NAMALWA (cell line): ENCODE results near the gene PRRC2B.
A peak's percentile ranks its signal among the peaks of the same experiment; 100 is the strongest.
"Not testable (repeated sequence)": the region's sequence is repeated elsewhere in the genome, so short reads cannot be mapped to it uniquely, and the experiment has no call there.

Source experiments
- DNase-seq: peaks from one replicate; pipeline ENCODE4 v3.0.0-alpha.2; 2015; ENCODE audit warnings: low spot score

Gene PRRC2B

DNA sequence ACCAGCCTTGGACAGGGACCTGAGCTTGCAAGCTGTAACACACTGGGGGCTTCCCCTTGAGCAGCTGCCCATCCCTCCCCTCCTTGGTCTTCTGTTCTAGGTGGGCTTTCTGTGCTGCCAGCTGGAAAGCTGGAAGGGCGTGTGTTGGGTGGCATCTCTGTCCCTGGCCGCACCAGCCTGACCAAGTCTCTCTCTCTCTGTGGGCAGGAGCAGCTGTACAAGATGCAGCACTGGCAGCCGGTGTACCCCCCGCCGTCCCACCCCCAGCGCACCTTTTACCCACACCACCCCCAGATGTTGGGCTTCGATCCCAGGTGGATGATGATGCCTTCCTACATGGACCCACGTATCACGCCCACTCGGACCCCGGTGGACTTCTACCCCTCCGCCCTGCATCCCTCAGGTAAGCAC lies 76.7 kb downstream of the PRRC2B start:
- DNase-seq, result no peak

DNA sequence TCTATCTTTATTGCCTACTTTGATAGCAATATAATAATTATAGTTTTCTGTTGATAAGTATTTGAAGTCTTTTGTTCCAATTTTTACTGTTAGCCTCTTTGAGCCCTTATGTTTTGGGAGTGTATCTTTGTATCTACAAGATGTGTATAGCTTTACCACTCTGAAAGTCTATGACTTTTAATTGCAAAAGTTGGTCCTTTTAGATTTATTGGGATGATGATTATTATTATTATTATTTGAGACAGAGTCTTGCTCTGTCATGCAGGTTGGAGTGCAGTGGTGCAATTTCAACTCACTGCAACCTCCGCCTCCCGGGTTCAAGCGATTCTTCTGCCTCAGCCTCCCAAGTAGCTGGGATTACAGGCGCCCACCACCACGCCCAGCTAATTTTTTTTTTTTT lies 78.2 kb downstream of the PRRC2B start:
- DNase-seq, result not testable (repeated sequence)

DNA sequence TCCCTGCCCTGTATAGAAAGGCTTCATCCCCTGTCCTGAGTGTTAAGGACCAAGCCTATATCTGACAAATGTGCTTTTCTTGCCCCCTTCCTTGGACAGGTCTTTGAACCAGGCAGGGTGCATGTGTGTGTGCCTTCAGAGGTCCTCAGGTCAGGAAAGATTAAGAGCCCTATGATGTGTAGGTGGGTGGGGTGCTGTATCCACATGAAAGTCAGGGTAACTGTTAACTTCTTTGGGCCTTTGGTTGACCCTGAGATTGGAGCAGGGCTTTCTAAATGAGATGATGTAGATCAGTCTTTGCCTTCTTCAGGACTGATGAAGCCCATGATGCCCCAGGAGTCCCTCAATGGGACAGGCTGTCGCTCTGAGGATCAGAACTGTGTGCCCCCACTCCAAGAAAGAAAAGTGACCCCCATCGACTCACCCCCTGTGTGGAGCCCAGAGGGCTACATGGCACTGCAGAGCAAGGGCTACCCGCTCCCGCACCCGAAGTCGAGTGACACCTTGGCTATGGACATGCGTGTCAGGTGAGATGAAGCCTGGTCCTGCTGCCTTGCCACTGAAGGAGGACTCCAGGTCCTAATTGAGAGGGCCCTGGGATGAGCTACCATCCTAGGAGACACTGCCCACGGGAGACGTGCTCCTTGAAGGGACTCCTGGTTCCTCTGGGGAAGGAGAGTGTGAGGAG lies 79.5 kb downstream of the PRRC2B start:
- no peak for DNase-seq

DNA sequence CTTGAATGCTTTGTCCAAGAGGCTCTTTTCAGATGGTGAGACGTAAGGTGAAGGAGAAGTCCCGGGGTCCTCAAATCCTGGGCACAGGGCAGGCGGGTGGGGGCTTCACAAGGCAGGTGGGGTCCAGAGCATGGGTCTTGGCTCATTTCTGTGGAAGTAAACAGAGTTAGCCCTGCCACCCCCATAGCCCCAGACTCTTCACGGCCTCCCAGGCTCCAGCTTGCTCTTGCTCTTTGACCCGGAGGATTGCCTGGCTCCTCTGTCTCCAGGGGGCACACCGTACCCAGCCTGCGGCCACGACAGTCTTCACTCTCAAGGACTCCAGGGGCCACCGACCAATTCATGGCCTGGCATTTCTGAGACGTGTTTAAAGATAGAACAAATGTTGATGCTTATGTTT lies 80.0 kb downstream of the PRRC2B start:
- no peak for DNase-seq

DNA sequence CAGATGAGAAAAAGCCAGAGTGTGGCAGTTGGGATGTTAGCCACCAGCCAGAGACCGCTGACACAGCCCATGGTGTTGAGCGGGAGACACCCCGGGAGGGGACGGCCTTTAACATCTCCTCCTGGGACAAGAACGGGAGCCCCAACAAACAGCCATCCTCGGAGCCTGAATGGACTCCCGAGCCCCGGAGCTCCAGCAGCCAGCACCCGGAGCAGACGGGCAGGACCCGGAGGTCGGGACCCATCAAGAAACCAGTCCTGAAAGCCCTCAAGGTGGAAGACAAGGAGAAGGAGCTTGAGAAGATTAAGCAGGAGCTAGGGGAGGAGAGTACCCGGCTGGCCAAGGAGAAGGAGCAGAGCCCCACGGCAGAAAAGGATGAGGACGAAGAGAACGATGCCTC lies 80.8 kb downstream of the PRRC2B start:
- DNase-seq, result no peak

DNA sequence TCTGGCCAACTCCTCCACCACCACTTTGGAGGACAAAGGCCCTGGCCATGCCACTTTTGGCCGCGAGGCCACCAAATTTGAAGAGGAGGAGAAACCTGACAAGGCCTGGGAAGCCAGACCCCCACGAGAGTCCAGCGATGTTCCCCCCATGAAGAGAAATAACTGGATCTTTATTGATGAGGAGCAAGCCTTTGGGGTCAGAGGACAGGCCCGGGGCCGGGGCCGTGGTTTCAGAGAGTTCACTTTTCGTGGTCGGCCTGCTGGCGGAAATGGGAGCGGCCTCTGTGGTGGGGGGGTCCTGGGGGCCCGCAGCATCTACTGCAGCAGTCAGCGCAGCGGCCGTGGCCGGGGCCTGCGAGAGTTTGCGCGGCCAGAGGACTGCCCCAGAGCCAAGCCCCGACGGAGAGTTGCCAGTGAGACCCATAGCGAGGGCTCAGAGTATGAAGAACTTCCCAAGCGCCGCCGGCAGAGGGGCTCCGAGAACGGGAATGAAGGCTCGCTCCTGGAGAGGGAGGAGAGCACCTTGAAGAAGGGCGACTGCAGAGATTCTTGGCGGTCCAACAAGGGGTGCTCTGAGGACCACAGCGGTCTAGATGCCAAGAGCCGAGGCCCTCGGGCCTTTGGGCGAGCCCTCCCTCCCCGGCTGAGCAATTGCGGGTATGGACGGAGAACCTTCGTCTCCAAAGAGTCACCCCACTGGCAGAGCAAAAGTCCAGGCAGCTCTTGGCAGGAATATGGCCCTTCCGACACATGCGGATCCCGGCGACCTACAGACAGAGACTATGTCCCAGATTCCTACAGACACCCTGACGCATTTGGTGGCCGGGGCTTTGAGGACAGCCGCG lies 81.4 kb downstream of the PRRC2B start:
- no peak for DNase-seq

DNA sequence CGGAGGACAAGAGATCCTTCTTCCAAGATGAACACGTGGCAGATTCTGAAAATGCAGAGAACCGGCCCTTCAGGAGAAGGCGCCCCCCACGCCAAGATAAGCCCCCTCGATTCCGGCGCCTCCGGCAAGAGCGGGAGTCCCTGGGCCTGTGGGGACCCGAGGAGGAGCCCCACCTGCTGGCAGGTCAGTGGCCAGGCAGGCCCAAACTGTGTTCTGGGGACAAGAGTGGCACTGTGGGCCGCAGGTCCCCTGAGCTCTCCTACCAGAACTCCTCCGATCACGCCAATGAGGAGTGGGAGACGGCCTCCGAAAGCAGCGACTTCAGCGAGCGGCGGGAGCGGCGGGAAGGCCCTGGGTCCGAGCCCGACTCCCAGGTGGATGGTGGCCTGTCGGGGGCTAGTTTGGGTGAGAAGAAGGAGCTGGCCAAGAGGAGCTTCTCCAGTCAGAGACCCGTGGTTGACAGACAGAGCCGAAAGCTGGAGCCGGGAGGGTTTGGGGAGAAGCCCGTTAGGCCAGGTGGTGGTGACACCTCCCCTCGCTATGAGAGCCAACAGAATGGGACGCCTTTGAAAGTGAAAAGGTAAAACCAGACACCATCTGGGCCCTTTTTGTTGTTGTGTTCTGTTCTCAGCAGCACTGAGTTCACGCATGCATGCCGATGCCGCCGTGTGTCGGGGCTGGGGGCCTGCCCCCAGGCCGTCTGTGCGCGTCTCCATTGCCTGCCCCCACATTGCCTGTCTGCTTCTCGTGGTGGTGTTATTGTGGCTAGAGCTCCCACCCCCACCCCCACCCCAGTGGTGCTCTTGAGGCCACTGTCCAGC lies 82.3 kb downstream of the PRRC2B start:
- DNase-seq, result no peak

DNA sequence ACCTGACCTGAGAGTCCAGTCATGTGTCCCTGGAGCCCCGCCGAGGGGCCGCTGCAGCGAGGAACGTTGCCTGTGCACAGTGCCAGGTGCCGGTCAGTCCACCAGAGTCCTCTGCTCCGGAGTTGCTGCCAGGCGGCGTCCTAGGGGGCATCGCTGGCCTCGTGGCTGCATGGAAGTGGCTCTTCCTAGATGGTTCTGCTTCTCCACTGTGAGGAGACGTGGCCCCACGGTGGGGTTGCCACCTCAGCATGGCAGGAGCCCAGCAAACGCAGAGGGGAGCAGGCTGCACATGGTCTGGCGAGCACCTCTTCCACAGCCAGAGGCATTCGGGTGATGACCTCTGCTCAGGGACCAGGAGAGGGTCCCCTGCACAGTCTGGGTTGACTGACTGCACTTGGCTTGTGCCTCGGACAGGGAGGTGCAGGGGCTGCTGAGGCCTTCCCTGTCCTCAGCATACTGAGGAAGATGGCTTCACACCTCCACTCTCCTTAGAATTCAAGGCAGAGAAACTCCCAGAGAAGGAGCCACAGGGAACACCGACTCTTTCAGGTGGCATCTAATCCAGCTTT lies 83.0 kb downstream of the PRRC2B start:
- DNase-seq, result no peak

DNA sequence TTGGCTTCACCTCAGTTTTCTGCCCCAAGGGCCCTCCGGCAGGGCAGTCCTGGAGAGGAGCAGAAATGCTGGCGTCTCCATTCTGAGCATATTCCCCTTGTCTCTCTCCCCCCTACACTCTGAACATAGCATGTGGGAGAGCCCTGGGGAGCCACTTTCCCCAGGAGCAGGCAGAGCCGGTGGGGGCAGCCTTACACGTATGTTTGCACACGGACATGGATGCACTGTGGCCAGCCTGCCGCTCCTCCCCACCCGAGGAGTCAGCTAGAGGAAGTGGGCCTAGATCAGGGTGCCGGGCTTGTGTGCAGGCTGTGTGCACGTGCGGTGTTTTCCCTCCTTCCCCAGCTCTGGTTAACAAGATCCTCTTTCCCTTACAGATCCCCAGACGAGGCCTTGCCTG lies 83.5 kb downstream of the PRRC2B start:
- DNase-seq, result no peak

DNA sequence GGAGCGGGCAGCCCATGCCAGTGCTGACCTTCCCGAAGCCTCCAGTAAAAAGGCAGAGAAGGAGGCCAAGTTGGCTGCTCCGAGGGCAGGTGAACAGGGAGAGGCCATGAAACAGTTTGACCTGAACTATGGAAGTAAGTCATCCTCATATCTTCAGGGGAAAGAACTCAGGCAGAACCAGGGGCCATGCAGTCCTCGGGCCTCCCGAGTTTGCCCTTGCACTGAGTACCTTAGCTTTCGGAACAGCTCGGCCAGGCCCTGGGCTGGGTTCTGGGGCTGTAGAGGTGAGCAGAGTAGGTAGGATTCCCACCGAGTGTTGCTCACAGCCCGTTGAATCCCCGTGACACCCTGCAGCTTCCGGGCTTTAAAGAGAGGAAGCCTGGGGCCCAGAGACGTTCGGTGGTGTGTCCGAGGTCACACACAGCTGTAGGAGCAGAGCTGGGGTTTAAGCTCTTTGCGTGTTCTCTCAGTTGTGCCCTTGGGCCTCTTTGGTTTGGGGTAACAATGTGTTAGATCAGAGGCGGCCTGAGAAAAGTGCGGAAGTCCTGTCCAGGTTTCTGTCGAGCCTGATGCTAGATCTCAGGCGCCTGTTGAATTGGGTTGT lies 84.0 kb downstream of the PRRC2B start:
- DNase-seq, result no peak

DNA sequence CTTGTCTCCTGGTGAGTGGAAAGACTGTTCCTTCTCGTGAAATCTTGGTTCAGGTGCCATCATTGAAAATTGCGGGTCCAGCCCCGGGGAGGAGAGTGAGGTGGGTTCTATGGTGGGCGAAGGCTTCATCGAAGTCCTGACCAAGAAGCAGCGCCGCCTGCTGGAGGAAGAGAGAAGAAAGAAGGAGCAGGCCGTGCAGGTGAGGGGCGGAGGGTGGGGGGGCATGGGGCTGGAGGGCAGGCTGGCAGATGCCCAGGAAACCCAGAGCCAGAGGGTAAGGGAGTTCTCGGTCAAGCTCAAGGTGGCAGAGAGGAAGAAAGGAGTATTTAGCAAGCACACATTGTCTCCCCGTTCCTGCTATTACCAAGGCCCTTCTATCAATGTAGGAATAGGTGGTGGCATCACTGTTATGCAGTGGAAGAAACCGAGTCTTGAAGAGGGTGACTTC lies 84.6 kb downstream of the PRRC2B start:
- DNase-seq, result peak; percentile 79

DNA sequence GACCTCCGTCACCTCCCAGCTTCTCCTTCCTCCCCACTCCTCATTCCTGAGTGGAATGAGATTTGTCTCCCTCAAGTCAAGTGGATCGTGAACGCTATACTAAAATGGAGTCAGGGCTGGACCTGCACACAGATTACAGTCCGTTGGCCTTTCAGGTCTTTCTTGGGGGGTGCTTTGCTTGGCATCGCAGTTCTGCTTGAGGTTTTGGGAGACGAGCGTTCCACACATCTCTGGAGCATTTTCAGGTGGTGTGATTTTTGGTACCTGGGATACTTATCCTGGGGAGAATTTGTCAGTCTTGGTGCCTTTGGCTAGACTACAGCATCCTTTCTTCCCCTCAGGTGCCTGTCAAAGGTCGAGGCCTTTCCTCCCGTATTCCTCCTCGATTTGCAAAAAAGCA lies 85.0 kb downstream of the PRRC2B start:
- DNase-seq, result no peak

DNA sequence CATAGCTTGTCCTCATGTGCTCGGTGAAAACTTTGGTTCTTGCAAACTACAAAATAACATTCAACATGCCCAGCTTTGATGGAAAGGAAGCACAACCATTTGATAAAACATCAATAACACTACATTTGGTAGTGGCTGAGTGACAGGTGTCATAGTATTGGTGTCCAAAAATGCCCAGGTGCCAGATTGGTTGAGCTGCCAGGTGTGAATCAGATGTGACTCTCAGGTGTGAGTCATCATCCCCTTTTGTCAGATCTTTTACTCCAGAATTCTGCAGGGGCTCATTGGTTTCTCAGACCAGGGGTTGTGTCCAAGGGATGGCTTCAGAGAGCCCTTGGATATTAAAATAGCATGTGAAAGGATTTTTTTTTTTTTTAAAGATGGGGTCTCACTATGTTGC lies 86.4 kb downstream of the PRRC2B start:
- DNase-seq, result no peak

DNA sequence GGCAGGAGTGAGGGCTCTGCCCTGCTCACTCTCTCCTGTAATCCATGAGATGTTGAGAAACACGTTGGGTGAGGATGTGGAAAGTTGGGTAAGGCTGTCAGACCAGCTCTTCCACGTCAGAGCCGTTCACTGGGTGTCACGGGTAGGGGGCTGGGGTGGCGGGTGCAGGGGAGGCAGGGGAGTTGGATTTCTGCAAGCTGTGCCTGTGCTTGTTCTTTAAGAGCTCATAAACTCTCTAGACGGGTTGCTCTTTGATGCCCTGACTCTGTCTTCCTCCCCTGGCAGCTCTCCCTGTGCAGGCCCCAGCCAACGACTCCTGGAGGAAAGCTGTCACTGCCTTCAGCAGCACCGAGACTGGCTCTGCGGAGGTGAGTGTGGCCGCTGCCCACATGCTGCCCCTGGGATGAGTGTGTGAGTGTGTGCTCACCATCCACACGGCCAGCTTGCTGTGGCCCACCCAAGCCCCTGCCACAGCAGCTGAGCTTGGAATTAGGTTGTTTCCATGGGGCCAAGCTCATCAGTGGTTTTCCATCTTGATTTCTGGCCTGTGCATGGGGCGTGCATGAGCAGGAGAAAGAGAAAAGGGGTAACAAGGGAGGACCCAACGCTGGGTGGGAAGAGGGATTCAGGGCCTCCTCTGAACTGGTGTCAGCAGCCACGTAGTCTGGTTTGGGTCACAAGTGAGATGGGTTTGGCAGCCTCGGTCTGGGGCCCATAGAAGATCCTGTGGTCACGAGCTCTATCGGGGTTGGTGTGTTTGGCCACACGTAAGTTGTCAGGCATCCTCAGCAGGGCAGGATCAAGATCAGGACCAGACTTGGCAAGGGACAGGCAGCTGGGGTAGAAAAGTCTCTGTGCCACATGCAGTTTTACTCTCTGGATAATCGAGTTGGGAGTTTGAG lies 87.8 kb downstream of the PRRC2B start:
- DNase-seq, result no peak

DNA sequence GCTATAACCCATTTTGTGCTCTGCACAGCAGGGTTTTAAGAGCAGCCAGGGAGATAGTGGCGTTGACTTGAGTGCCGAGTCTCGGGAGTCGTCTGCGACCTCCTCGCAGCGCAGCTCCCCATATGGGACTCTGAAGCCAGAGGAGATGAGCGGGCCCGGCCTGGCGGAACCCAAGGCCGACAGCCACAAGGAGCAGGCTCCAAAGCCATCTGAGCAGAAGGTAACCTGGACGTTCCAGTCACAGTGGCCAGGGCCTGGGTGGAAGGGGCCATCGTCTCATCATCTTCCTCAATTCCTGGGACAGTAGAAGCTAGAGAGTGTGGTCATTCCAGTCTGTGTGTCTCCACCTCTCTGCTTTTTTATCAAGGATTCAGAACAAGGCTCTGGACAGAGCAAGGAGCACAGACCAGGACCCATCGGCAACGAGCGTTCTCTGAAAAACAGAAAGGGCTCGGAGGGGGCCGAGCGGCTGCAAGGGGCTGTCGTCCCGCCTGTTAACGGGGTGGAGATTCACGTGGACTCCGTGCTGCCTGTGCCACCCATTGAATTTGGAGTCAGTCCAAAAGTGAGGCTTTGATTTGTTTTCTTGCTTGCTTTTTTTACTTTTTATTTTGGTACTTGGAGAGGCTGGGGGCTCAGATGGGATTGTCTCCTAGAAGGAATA lies 88.6 kb downstream of the PRRC2B start:
- DNase-seq, result no peak

DNA sequence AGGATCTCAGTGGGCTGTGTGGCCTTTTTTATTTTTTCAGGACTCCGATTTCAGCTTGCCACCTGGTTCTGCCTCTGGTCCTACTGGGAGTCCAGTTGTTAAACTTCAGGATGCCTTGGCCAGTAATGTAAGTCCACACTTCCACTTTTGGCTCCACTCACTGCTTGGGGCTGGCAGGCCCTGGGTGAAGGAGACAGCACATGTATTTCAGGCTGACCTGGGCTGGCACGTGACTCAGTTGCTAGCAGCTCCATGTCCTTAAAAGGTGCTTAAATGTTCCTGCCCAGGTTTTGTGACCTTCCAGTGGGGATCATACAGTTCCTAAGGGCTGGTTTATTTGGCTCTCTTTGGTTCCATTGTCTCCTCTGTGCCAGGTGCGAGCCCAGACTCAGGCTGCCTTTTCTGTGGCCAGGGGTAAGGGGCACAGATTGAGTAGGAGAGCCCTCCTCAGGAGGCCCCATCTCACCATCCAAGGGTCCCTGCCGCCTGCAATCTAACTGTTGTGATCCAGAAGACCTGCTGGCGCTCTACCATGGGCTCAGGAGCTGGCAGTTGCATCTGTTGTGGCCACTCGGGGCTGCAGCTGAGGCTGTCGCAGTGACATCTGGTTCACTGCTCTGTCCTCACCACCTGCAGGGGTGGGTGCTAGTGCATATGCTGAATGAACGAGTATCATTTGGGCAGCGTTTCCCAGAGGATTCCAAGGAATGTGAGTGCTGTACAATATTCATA lies 89.6 kb downstream of the PRRC2B start:
- no peak for DNase-seq

DNA sequence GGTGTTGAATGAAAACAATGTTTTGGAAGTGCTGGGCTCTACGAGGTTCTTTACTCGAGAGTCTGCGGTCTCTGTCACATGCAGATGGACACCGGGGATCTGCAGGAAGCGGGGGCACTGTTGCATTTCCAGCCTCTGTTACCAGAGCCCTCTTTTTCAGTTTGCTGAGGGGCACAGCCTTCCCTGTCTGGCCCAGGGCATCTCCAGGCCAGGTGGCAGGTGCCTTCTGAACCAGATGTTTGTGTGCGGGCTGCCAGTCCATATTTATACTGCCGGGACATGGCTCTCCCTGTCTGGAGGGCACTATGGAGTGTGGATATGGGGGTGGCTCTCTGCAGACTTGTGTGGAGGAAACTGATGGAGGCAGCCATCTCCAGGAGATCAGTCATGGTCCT lies 90.2 kb downstream of the PRRC2B start:
- DNase-seq, result no peak

DNA sequence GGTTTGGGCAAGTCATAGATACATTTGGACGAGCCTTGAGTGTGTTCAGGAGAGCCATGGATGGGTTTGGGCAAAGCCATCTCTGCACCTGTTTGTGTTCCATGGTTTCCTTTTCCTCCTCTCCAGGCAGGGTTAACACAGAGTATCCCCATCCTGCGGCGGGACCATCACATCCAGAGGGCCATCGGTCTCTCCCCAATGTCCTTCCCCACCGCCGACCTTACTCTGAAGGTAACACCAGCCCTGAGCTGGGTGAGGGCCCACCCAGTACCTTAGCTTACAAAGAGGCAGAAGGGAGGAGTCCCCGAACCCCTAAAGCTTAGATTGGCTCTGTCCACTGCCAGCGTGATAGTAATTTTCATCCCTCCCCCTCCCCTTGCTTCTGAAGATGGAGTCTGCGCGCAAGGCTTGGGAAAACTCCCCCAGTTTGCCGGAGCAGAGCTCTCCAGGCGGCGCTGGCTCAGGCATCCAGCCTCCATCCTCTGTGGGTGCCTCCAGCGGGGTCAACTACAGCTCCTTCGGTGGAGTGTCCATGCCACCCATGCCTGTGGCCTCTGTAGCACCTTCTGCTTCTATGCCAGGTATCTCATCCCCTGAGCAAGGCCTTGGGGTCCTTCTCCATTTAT lies 90.8 kb downstream of the PRRC2B start:
- DNase-seq, result no peak

DNA sequence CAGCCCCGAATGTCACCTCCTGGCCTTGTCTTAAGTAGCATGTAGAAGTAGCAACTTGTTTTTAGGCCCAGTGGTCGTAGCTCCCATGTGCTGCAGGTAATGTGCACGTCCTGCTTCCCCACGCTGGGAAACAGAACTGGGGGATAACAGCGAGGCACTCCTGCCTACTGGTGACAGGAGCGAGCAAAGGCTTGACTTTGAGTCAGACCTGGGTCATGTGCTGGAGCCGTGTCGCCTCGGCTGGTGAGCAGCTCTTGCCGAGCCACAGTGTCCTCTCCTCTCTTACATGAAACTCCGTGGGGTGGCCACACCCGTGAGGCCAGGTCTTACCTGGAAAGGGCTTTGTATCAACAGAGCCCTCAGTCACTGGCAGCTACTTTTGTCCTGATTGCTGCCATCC lies 91.3 kb downstream of the PRRC2B start:
- no peak for DNase-seq
